Transverse colon (tissue), 3 donors: Measurements from ENCODE around the gene UBE2O.

ENCODE experiments used
- EP300 ChIP-seq: sonication (generic); formaldehyde crosslinking; IDR thresholded peaks from one replicate; pipeline ENCODE4 v1.6.1; 2017; ENCODE audit warnings: antibody characterized with exemption, low read depth
- POLR2A ChIP-seq: fragments of 450-650 bp; IDR thresholded peaks from one replicate; pipeline ENCODE4 v1.6.1; 2016; ENCODE audit warnings: antibody characterized with exemption, mild to moderate bottlenecking, moderate library complexity
- TF ChIP-seq, protein P1 (sequence below), 5 experiments: fragments of 200-600 bp in 3 of 5; fragments of 450-650 bp in 2 of 5; sonication (generic) in 3 of 5; IDR thresholded peaks; 1 replicate in 2 of 5; 2 replicates in 3 of 5; pipeline ENCODE4 v1.5.1; 2016 to 2017; ENCODE audit warnings: antibody characterized with exemption in 5 of 5, inconsistent platforms in 3 of 5, mild to moderate bottlenecking in 2 of 5, moderate library complexity in 1 of 5

DNA sequence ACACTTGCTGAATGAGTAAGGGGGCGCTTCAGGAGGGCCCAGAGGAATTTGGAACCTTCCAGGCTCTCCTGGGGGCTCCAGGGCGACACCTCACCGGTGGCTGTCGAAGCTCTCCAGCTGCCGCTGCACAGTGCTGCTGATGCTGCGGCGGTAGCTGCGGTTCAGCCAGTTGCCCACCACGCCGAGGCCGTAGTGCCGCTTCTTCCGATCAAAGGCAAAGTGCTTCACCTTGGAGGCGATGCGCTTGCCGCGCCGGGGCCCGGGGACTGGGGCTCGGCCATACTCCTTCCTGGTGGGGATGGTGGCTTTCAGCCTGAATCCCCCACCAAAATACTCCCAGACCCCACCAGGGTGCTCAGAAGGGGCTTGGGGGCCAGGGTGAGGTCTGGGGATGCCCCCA, 23.8 kb upstream of the UBE2O start:
- no peak for TF ChIP-seq POLR2A
- TF ChIP-seq, protein P1, sequence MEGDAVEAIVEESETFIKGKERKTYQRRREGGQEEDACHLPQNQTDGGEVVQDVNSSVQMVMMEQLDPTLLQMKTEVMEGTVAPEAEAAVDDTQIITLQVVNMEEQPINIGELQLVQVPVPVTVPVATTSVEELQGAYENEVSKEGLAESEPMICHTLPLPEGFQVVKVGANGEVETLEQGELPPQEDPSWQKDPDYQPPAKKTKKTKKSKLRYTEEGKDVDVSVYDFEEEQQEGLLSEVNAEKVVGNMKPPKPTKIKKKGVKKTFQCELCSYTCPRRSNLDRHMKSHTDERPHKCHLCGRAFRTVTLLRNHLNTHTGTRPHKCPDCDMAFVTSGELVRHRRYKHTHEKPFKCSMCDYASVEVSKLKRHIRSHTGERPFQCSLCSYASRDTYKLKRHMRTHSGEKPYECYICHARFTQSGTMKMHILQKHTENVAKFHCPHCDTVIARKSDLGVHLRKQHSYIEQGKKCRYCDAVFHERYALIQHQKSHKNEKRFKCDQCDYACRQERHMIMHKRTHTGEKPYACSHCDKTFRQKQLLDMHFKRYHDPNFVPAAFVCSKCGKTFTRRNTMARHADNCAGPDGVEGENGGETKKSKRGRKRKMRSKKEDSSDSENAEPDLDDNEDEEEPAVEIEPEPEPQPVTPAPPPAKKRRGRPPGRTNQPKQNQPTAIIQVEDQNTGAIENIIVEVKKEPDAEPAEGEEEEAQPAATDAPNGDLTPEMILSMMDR (IDR thresholded peaks at IDR 0.05): no peak
- no peak for TF ChIP-seq EP300
